ENCODE measurements around the gene HEXD.

Gene HEXD

DNA sequence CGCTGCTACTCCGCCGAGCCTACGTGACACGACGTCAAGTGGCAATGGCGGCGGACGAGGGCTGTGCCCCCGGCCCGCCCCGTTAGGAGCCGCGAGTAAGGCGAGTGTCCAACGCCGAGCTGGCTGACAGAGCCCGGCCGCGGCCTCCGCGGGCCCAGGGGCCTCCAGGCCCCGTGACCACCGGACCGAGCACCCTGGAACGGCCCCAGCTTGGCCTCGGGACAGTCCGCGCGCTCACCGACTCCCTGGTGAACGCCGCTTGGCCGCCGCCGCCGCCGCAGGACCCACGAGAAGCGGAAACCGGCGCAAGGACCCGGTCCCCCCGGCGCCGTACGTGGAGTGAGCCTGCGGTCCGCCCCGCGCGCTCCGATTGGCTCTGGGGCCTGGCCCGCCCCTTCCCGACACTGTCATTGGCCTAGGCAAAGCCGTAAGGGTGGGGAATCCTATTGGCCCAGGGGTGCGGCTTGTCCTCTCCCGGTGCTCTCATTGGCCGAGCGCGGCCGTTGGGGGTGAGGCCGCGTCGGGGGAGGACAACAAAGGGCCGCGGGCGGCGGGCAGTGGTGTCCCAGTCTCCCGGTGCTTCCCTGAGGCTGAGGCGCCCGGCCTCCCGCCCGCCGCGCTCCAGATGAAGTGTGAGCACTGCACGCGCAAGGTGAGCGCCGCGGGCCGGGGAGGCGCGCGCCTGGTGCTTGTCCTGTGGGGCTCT lies 40.2 kb downstream of the HEXD start, which contains the start of gene NARF (continued):
- TF ChIP-seq, protein P1, sequence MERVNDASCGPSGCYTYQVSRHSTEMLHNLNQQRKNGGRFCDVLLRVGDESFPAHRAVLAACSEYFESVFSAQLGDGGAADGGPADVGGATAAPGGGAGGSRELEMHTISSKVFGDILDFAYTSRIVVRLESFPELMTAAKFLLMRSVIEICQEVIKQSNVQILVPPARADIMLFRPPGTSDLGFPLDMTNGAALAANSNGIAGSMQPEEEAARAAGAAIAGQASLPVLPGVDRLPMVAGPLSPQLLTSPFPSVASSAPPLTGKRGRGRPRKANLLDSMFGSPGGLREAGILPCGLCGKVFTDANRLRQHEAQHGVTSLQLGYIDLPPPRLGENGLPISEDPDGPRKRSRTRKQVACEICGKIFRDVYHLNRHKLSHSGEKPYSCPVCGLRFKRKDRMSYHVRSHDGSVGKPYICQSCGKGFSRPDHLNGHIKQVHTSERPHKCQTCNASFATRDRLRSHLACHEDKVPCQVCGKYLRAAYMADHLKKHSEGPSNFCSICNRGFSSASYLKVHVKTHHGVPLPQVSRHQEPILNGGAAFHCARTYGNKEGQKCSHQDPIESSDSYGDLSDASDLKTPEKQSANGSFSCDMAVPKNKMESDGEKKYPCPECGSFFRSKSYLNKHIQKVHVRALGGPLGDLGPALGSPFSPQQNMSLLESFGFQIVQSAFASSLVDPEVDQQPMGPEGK (tag by site-specific recombination; IDR thresholded peaks at IDR 0.05), result peak; percentile 93
- TF ChIP-seq ZNF302 (tag by site-specific recombination; IDR thresholded peaks at IDR 0.05; ENCODE audit: low read depth) (no peak), WT1 (tag by site-specific recombination; IDR thresholded peaks at IDR 0.05) (peak; percentile 61; the same call in 1 of the 2 replicates), ZNF549 (tag by site-specific recombination; IDR thresholded peaks at IDR 0.05) (no peak), ZNF391 (tag by site-specific recombination; IDR thresholded peaks at IDR 0.05; ENCODE audit: borderline replicate concordance, low read depth) (peak; percentile 77), SCRT1 (tag by site-specific recombination; IDR thresholded peaks at IDR 0.05; ENCODE audit: borderline replicate concordance) (no peak), ZNF600 (tag by site-specific recombination; IDR thresholded peaks at IDR 0.05) (peak; percentile 59; the same call in 1 of the 2 replicates), PRDM1 (tag by site-specific recombination; IDR thresholded peaks at IDR 0.05) (no peak), ZNF148 (tag by site-specific recombination; IDR thresholded peaks at IDR 0.05; ENCODE audit: borderline replicate concordance) (no peak), ZNF2 (tag by site-specific recombination; IDR thresholded peaks at IDR 0.05) (no peak; the same call in none of the 2 replicates), CTCF (tag by site-specific recombination; IDR thresholded peaks at IDR 0.05) (no peak), ZSCAN30 (tag by site-specific recombination; IDR thresholded peaks at IDR 0.05) (peak; percentile 70), GLI4 (tag by site-specific recombination; IDR thresholded peaks at IDR 0.05) (no peak), ZBTB20 (tag by site-specific recombination; IDR thresholded peaks at IDR 0.05) (peak; percentile 64; the same call in 1 of the 2 replicates), TCF7L2 (IDR thresholded peaks at IDR 0.05; ENCODE audit: borderline replicate concordance, low read depth, low read length) (peak; percentile 96), ZNF791 (tag by site-specific recombination; IDR thresholded peaks at IDR 0.05) (no peak), ZNF10 (tag by site-specific recombination; IDR thresholded peaks at IDR 0.05) (no peak)
- TF ChIP-seq, protein P2, sequence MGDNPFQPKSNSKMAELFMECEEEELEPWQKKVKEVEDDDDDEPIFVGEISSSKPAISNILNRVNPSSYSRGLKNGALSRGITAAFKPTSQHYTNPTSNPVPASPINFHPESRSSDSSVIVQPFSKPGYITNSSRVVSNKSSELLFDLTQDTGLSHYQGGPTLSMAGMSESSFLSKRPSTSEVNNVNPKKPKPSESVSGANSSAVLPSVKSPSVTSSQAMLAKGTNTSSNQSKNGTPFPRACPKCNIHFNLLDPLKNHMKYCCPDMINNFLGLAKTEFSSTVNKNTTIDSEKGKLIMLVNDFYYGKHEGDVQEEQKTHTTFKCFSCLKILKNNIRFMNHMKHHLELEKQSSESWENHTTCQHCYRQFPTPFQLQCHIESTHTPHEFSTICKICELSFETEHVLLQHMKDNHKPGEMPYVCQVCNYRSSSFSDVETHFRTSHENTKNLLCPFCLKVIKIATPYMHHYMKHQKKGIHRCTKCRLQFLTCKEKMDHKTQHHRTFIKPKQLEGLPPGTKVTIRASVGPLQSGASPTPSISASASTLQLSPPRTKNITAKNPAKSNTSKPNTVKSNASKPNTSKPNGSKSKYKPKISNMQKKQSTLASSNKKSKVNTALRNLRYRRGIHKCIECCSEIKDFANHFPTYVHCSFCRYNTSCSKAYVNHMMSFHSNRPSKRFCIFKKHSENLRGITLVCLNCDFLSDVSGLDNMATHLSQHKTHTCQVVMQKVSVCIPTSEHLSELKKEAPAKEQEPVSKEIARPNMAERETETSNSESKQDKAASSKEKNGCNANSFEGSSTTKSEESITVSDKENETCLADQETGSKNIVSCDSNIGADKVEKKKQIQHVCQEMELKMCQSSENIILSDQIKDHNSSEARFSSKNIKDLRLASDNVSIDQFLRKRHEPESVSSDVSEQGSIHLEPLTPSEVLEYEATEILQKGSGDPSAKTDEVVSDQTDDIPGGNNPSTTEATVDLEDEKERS (tag by site-specific recombination; IDR thresholded peaks at IDR 0.05), result no peak
- TF ChIP-seq, protein P3, sequence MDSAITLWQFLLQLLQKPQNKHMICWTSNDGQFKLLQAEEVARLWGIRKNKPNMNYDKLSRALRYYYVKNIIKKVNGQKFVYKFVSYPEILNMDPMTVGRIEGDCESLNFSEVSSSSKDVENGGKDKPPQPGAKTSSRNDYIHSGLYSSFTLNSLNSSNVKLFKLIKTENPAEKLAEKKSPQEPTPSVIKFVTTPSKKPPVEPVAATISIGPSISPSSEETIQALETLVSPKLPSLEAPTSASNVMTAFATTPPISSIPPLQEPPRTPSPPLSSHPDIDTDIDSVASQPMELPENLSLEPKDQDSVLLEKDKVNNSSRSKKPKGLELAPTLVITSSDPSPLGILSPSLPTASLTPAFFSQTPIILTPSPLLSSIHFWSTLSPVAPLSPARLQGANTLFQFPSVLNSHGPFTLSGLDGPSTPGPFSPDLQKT (IDR thresholded peaks at IDR 0.05; ENCODE audit: borderline replicate concordance, low read depth, low read length), result no peak; the same call in 1 of the 2 replicates
- TF ChIP-seq, protein P4, sequence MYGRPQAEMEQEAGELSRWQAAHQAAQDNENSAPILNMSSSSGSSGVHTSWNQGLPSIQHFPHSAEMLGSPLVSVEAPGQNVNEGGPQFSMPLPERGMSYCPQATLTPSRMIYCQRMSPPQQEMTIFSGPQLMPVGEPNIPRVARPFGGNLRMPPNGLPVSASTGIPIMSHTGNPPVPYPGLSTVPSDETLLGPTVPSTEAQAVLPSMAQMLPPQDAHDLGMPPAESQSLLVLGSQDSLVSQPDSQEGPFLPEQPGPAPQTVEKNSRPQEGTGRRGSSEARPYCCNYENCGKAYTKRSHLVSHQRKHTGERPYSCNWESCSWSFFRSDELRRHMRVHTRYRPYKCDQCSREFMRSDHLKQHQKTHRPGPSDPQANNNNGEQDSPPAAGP (tag by site-specific recombination; IDR thresholded peaks at IDR 0.05), result peak; percentile 64
